Hepatocyte (in vitro differentiated cells): ENCODE results near the gene KSR2. TPM values are rescaled to one million over a fixed set of nuclear protein-coding genes. Genes with fewer than 3 reads are reported as not detected.

Experiments used
- DNase-seq: peaks from one replicate; pipeline ENCODE4 v3.0.0-alpha.2; 2016; ENCODE audit warnings: low spot score
- H2AFZ ChIP-seq: fragments of 200-600 bp; sonication (generic); 2 replicates; pipeline ENCODE4 v1.6.0; 2016; ENCODE audit warnings: antibody characterized with exemption, mild to moderate bottlenecking
- H3K27ac ChIP-seq: fragments of 200-600 bp; sonication (generic); 2 replicates; pipeline ENCODE4 v1.5.1; 2016; ENCODE audit warnings: mild to moderate bottlenecking
- H3K27me3 ChIP-seq: fragments of 200-600 bp; sonication (generic); 2 replicates; pipeline ENCODE4 v1.6.1; 2016
- H3K36me3 ChIP-seq: fragments of 200-600 bp; sonication (generic); replicated peaks from 2 replicates; pipeline ENCODE4 v1.5.1; 2016; ENCODE audit warnings: low read depth; ENCODE audit not compliant: insufficient read depth
- H3K4me1 ChIP-seq: fragments of 200-600 bp; sonication (generic); 2 replicates; pipeline ENCODE4 v1.5.1; 2016; ENCODE audit warnings: mild to moderate bottlenecking, moderate library complexity; ENCODE audit not compliant: insufficient read depth
- H3K4me2 ChIP-seq: fragments of 200-600 bp; sonication (generic); 2 replicates; pipeline ENCODE4 v1.6.0; 2016
- H3K4me3 ChIP-seq: fragments of 200-600 bp; sonication (generic); 2 replicates; pipeline ENCODE4 v1.5.1; 2016; ENCODE audit warnings: mild to moderate bottlenecking
- H3K79me2 ChIP-seq: fragments of 200-600 bp; sonication (generic); 2 replicates; pipeline ENCODE4 v1.6.0; 2017; ENCODE audit warnings: mild to moderate bottlenecking
- H3K9me2 ChIP-seq: fragments of 200-600 bp; sonication (generic); replicated peaks from 2 replicates; pipeline ENCODE4 v1.6.0; 2017; ENCODE audit warnings: mild to moderate bottlenecking; ENCODE audit not compliant: insufficient read depth
- H3K9me3 ChIP-seq: fragments of 200-600 bp; sonication (generic); 2 replicates; pipeline ENCODE4 v1.5.1; 2016; ENCODE audit warnings: low read depth, mild to moderate bottlenecking
- H4K20me1 ChIP-seq: fragments of 200-600 bp; sonication (generic); 2 replicates; pipeline ENCODE4 v1.6.0; 2016; ENCODE audit warnings: mild to moderate bottlenecking; ENCODE audit not compliant: insufficient read depth, poor library complexity, severe bottlenecking
- EZH2 ChIP-seq: fragments of 200-600 bp; sonication (generic); IDR thresholded peaks from 2 replicates; pipeline ENCODE4 v1.6.1; 2016; ENCODE audit warnings: antibody characterized with exemption, mild to moderate bottlenecking, borderline replicate concordance
- EZH2phosphoT487 ChIP-seq: fragments of 200-600 bp; sonication (generic); IDR thresholded peaks from one replicate; pipeline ENCODE4 v1.6.1; 2018; ENCODE audit warnings: antibody characterized with exemption, mild to moderate bottlenecking, low read depth, moderate library complexity; ENCODE audit not compliant: unreplicated experiment, severe bottlenecking
- WGBS: methylation state at CpG from one replicate; pipeline ENCODE4 v1.1.6; 2016; ENCODE audit warnings: low lambda C conversion rate; ENCODE audit errors: missing lambda C conversion rate; 5-methylcytosine and 5-hydroxymethylcytosine counted together
- polyA plus RNA-seq: library from polyadenylated mRNA; unstranded; fragments of >200 nt; fragmentation: Nextera tagmentation; extraction: Ambion mirVana; gene quantifications from 2 replicates; pipeline ENCODE4 v1.2.1, GENCODE V29; 2016
- total RNA-seq: library from RNA; depleted of rRNA; stranded (reverse); fragments of >200 nt; gene quantifications from 2 replicates; pipeline ENCODE4 v1.2.3, GENCODE V29; 2014
- TF ChIP-seq, protein P1 (sequence below): fragments of 200-600 bp; sonication (generic); IDR thresholded peaks from 2 replicates; pipeline ENCODE4 v1.5.1; 2016; ENCODE audit warnings: antibody characterized with exemption, mild to moderate bottlenecking; ENCODE audit not compliant: poor library complexity

The KSR2 gene
- total and polyA plus RNA-seq, 2 experiments from 2014 or later: 0.37 to 0.46 TPM

DNA sequence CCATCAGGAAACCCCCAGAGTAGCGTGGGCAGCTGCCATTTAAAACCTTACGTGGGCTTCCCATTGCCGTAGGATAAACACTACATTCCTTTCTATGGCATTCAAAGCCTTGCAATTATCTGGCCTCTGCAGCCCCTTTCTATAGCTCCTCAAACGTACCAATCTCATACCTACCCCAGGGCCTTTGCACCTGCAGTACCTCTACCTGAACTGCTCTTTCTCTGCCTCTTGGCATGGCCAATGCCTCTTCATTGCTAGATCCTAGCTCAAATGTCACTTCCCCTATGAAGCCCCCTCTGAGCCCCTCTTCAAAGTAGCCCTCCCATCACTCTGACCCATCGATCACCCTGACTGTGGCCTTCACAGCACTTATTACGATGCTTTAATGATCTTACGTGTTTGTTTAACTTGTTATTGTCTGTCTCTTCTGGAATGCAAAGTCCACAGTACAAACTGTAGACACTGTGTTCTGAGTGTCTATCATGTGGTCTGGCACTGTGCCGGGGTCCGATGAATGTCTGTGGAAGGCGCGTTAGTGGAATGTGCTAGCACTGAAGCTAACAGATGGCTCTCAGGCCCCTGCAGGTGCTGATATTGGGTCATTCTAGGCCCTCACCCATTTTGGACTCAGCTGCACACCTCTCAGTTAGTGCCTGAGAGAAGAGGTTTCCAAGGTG lies 450.1 kb downstream of the KSR2 start:
- TF ChIP-seq EZH2phosphoT487 (no peak), EZH2 (no peak)
- TF ChIP-seq, protein P1, sequence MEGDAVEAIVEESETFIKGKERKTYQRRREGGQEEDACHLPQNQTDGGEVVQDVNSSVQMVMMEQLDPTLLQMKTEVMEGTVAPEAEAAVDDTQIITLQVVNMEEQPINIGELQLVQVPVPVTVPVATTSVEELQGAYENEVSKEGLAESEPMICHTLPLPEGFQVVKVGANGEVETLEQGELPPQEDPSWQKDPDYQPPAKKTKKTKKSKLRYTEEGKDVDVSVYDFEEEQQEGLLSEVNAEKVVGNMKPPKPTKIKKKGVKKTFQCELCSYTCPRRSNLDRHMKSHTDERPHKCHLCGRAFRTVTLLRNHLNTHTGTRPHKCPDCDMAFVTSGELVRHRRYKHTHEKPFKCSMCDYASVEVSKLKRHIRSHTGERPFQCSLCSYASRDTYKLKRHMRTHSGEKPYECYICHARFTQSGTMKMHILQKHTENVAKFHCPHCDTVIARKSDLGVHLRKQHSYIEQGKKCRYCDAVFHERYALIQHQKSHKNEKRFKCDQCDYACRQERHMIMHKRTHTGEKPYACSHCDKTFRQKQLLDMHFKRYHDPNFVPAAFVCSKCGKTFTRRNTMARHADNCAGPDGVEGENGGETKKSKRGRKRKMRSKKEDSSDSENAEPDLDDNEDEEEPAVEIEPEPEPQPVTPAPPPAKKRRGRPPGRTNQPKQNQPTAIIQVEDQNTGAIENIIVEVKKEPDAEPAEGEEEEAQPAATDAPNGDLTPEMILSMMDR: no peak
- peaks cover 8% of the 10 kb centered on the region for H3K4me1 ChIP-seq
- no peak overlapping the region for H3K27ac ChIP-seq
- H3K27me3 ChIP-seq: no peaks in the 10 kb centered on the region
- no peak overlapping the region for H3K4me2 ChIP-seq
- no peaks in the 10 kb centered on the region for H3K36me3 ChIP-seq
- H3K9me2 ChIP-seq: no peaks in the 10 kb centered on the region
- peak; percentile 43 for DNase-seq
- no peak overlapping the region for H3K4me3 ChIP-seq
- no peaks in the 10 kb centered on the region for H3K79me2 ChIP-seq
- WGBS: 79% methylated on average over 11 of the region's 11 CpGs
- no peak overlapping the region for H2AFZ ChIP-seq
- H3K9me3 ChIP-seq: no peaks in the 10 kb centered on the region
- no peaks in the 10 kb centered on the region for H4K20me1 ChIP-seq

DNA sequence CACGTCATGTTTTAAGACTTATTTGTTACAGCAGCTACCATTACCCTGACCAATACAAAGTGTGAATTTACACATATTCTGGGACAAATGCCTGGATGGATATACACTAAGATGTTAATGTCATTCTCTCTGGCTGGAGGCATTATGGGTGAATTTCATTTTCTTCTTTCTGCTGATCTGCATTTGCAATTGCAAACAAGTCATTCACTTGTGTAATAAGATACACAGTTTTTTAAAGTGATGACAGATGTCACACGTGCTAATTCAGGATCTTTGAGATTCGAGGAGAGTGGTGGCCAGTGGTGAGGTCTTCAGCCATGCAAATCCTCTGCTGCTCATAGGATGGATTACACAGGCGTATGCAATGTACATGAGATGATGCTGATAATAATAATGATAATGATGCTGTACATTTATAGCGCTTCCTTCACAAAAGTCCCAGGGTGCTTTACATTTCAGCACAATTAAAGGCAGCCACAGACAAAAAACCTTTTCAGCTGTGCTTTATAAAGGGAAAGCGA lies 451.5 kb downstream of the KSR2 start:
- no peak for DNase-seq
- peaks cover 8% of the 10 kb centered on the region for H3K4me1 ChIP-seq
- no peaks in the 10 kb centered on the region for H3K9me3 ChIP-seq
- H3K79me2 ChIP-seq: no peaks in the 10 kb centered on the region
- H3K27ac ChIP-seq: no peak overlapping the region
- no peaks in the 10 kb centered on the region for H4K20me1 ChIP-seq
- H3K27me3 ChIP-seq: peaks cover 5% of the 10 kb centered on the region
- no peaks in the 10 kb centered on the region for H3K36me3 ChIP-seq
- H3K4me3 ChIP-seq: no peak overlapping the region
- WGBS: 86% methylated on average over 6 of the region's 6 CpGs
- no peak overlapping the region for H2AFZ ChIP-seq
- TF ChIP-seq, protein P1: no peak
- TF ChIP-seq EZH2phosphoT487: no peak
- H3K9me2 ChIP-seq: no peaks in the 10 kb centered on the region
- H3K4me2 ChIP-seq: no peak overlapping the region

DNA sequence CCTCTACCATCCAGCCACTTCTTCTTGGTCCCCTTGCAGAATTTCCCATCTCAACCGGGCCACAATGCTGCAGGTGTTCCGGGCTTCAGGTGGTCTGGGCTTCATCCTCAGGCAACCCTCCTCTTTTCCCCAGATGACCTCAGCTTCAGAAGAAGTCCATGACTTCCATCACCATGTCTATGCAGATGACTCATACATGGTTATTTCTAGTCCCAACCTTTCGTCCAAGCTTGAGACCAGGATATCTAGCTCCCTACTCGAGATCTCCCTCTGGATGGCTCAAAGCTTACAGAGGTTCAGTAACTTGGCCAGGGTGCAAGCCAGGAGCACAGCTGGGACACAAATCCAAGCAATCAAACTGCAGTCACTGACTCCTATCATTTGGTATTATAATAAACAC lies 452.8 kb downstream of the KSR2 start:
- H3K36me3 ChIP-seq: no peaks in the 10 kb centered on the region
- no peak for DNase-seq
- H3K4me1 ChIP-seq: peaks cover 8% of the 10 kb centered on the region
- H3K27me3 ChIP-seq: peaks cover 17% of the 10 kb centered on the region
- no peak overlapping the region for H2AFZ ChIP-seq
- no peaks in the 10 kb centered on the region for H3K9me3 ChIP-seq
- no peak overlapping the region for H3K27ac ChIP-seq
- WGBS: 86% methylated on average over 4 of the region's 4 CpGs
- H3K4me2 ChIP-seq: no peak overlapping the region
- no peaks in the 10 kb centered on the region for H4K20me1 ChIP-seq
- TF ChIP-seq EZH2 (no peak), EZH2phosphoT487 (no peak)
- TF ChIP-seq, protein P1: no peak
- no peaks in the 10 kb centered on the region for H3K79me2 ChIP-seq
- no peaks in the 10 kb centered on the region for H3K9me2 ChIP-seq
- no peak overlapping the region for H3K4me3 ChIP-seq
